NCI-H128 (cell line): ENCODE measurements around the gene CHI3L2.

Experiments used
- DNase-seq: peaks from one replicate; lab custom pipeline; 2025; ENCODE audit not compliant: unreplicated experiment; lab: John Stamatoyannopoulos, UW

The CHI3L2 gene

GRCh38 chr1:111220302-111220890 lies 7.1 kb upstream of the CHI3L2 start:
- DNase-seq, result no peak

- no peak for DNase-seq
Observed at GRCh38 chr1:111221276-111221632, 6.3 kb upstream of the CHI3L2 start.

GRCh38 chr1:111221633-111222291 lies 5.8 kb upstream of the CHI3L2 start:
- DNase-seq, result no peak

GRCh38 chr1:111222308-111223125 lies 5.0 kb upstream of the CHI3L2 start:
- peak; percentile 37 for DNase-seq

GRCh38 chr1:111223126-111223685 lies 4.3 kb upstream of the CHI3L2 start:
- no peak for DNase-seq

GRCh38 chr1:111225091-111225490 lies 2.4 kb upstream of the CHI3L2 start:
- no peak for DNase-seq

GRCh38 chr1:111225717-111226400 lies 1.7 kb upstream of the CHI3L2 start:
- no peak for DNase-seq

GRCh38 chr1:111227851-111228747 lies 586 bp downstream of the CHI3L2 start:
- no peak for DNase-seq

- DNase-seq, result no peak
Observed at GRCh38 chr1:111228748-111229126, 1.2 kb downstream of the CHI3L2 start.

- no peak for DNase-seq
Observed at GRCh38 chr1:111232134-111232533, 4.6 kb downstream of the CHI3L2 start.

- DNase-seq, result no peak
Observed at GRCh38 chr1:111234258-111234657, 6.7 kb downstream of the CHI3L2 start.

- DNase-seq, result no peak
Observed at GRCh38 chr1:111234866-111235265, 7.4 kb downstream of the CHI3L2 start.

GRCh38 chr1:111236379-111236778 lies 8.9 kb downstream of the CHI3L2 start:
- no peak for DNase-seq

GRCh38 chr1:111236806-111237205 lies 9.3 kb downstream of the CHI3L2 start:
- DNase-seq, result no peak

GRCh38 chr1:111238056-111238795 lies 10.7 kb downstream of the CHI3L2 start:
- no peak for DNase-seq

GRCh38 chr1:111241797-111242196 lies 14.3 kb downstream of the CHI3L2 start:
- DNase-seq, result no peak

- DNase-seq, result no peak
Observed at GRCh38 chr1:111242805-111243523, 15.5 kb downstream of the CHI3L2 start.

GRCh38 chr1:111247125-111247838 lies 19.8 kb downstream of the CHI3L2 start:
- no peak for DNase-seq
